Heart right ventricle (tissue), 16 donors: ENCODE measurements around the gene LDLRAD4. TPM values are rescaled to one million over a fixed set of nuclear protein-coding genes. Genes with fewer than 3 reads are reported as not detected.

Experiments
- ATAC-seq, 8 donors: fragments of 200-7000 bp; cut with Tn5 transposase; one replicate each; pipeline ENCODE4 v1.9.1; 2020; ENCODE audit warnings: mild to moderate bottlenecking in 8 of 8, moderate library complexity in 8 of 8, moderate number of reproducible peaks in 1 of 8
- DNase-seq, 2 donors: peaks; one replicate each; pipeline ENCODE4 v3.0.0-alpha.2; 2020
- H3K27ac ChIP-seq, 10 donors: fragments of 200-600 bp; sonication (generic) in 2 of 10; one replicate each; pipeline versions ENCODE4 v1.5.0 to v1.8.0; 2020 to 2022; ENCODE audit warnings: mild to moderate bottlenecking in 3 of 10
- H3K27me3 ChIP-seq, 7 donors: fragments of 200-600 bp; one replicate each; pipeline ENCODE4 v1.8.0; 2021 to 2022; ENCODE audit warnings: mild to moderate bottlenecking in 2 of 7
- H3K36me3 ChIP-seq, 9 donors: fragments of 200-600 bp; sonication (generic) in 1 of 9; one replicate each; pipeline versions ENCODE4 v1.5.0 to v1.8.0; 2020 to 2022; ENCODE audit warnings: mild to moderate bottlenecking in 2 of 9
- H3K4me1 ChIP-seq, 9 donors: fragments of 200-600 bp; sonication (generic) in 1 of 9; one replicate each; pipeline versions ENCODE4 v1.5.0 to v1.8.0; 2020 to 2022; ENCODE audit warnings: mild to moderate bottlenecking in 4 of 9
- H3K4me3 ChIP-seq, 10 donors: fragments of 200-600 bp; sonication (generic) in 2 of 10; one replicate each; pipeline versions ENCODE4 v1.5.0 to v1.8.0; 2020 to 2022; ENCODE audit warnings: mild to moderate bottlenecking in 7 of 10, moderate library complexity in 2 of 10
- H3K9me3 ChIP-seq, 11 donors: fragments of 200-600 bp in 10 of 11; sonication (generic) in 2 of 11; one replicate each; pipeline versions ENCODE4 v1.5.0 to v1.8.0; 2013 to 2022; ENCODE audit warnings: mild to moderate bottlenecking in 2 of 11, control low read depth in 1 of 11, moderate library complexity in 1 of 11
- WGBS, 2 donors: extraction: QIAGEN DNeasy Blood & Tissue Kit; methylation state at CpG; one replicate each; pipeline ENCODE4 v1.1.7; 2013; ENCODE audit warnings: inconsistent platforms in 1 of 2; 5-methylcytosine and 5-hydroxymethylcytosine counted together
- intact Hi-C, 10 donors: fragments of 100-400 bp; cut with DNase I; formaldehyde crosslinking; loops; one replicate each; pipeline versions ENCODE4 v1.11.1 to v1.14.2; 2022
- polyA plus RNA-seq, 2 donors: library from polyadenylated mRNA; stranded (reverse); fragments of 200-250 nt; gene quantifications; one replicate each; pipeline ENCODE4 v1.2.3, GENCODE V29; 2013
- total RNA-seq, 10 donors: library from RNA; stranded (reverse); fragmentation: NEBNext Ultra II Directional in 3 of 10; extraction: Animal tissue kit (Norgen Biotek cat#: 25700) in 3 of 10; gene quantifications; one replicate each; pipeline versions ENCODE4 v1.2.1 to v1.2.4, GENCODE V29; 2021 to 2023
- TF ChIP-seq, protein P1 (sequence below), 9 donors: fragments of 200-600 bp; sonication (generic) in 2 of 9; IDR thresholded peaks; one replicate each; pipeline versions ENCODE4 v1.5.0 to v1.8.0; 2021 to 2022; ENCODE audit warnings: antibody characterized with exemption in 9 of 9, mild to moderate bottlenecking in 5 of 9, moderate library complexity in 1 of 9
- donor health status: Arrhythmogenic right ventricular cardiomyopathy.
- donor health status: ischemic (EF 13 %, LVEDD 7.1; RV severe dilation, severe dysfunction).
- donor health status: healthy with polysubstance abuse.
- donor health status: DM: no; HTN: yes; CAD: no.
- donor health status: DM: no; HTN: no; CAD: no.
- donor health status: ischemic (EF 25% LVEDD 6.9; RV normal size, moderate dysfunction).
- donor health status: ischemic (EF 25% LVEDD 5.7; RV mildly dilated, moderate dysfunction).
- donor health status: healthy.
- donor health status: DM: yes; HTN: yes; CAD: no.
- donor health status: Ischemic cardiomyopathy.
- donor health status: ischemic (EF 35%, LVEDD 5.7; RV mildly dilated, moderate dysfunction).
- donor health status: nonischemic (EF 11% LVEDD 7.7; RV severe dilation, severe dysfunction).
- donor health status: DM: yes; HTN: yes; CAD: no.
- donor health status: PGD.
- donor health status: ischemic (EF 29% LVEDD 5.4; RV normal size, mild dysfunction).
- donor health status: nonischemic (EF 23%, LVEDD 6.1; RV moderate dilation, normal function).

The LDLRAD4 gene
- total and polyA plus RNA-seq, 12 donors: 5.4 to 74.6 (median 34.6) TPM

- Histone ChIP-seq H3K36me3 (peaks cover 0 to 22% (median 0%) of the 10 kb centered on the region in 9 donors), H3K4me3 (no peak overlapping the region), H3K9me3 (no peaks in the 10 kb centered on the region), H3K27me3 (no peaks in the 10 kb centered on the region), H3K27ac (no peak overlapping the region), H3K4me1 (peaks cover 0 to 4% (median 0%) of the 10 kb centered on the region in 9 donors)
- no peak for DNase-seq
- WGBS, 2 donors: 90 to 95% methylated on average over 16 of the region's 16 CpGs
- TF ChIP-seq, protein P1, sequence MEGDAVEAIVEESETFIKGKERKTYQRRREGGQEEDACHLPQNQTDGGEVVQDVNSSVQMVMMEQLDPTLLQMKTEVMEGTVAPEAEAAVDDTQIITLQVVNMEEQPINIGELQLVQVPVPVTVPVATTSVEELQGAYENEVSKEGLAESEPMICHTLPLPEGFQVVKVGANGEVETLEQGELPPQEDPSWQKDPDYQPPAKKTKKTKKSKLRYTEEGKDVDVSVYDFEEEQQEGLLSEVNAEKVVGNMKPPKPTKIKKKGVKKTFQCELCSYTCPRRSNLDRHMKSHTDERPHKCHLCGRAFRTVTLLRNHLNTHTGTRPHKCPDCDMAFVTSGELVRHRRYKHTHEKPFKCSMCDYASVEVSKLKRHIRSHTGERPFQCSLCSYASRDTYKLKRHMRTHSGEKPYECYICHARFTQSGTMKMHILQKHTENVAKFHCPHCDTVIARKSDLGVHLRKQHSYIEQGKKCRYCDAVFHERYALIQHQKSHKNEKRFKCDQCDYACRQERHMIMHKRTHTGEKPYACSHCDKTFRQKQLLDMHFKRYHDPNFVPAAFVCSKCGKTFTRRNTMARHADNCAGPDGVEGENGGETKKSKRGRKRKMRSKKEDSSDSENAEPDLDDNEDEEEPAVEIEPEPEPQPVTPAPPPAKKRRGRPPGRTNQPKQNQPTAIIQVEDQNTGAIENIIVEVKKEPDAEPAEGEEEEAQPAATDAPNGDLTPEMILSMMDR (IDR thresholded peaks at IDR 0.05): no peak
- ATAC-seq: no peak
- intact Hi-C loops: no loop called here
Observed at GRCh38 chr18:13483316-13484270, 265.0 kb downstream of the LDLRAD4 start.

DNA sequence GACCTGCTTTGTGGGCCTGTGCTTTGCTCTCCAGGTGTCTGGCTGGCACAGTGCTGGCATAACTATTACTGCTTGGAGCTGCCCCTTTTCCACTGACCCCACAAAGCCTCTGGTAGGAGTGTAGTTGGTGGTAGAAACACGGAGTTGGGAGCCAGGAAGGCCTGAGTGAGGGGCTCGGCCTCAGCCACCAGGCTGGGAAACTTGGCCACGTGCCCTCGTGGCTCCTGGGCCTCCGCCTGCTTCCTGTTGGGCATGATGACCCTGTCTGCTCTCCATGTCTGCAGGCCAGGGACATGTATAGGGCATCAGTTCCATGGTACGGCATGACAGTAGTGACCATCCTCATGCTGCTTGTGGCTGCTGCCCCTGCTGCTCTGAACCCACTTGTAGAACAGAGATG, 266.6 kb downstream of the LDLRAD4 start:
- intact Hi-C loops: no loop called here
- no peaks in the 10 kb centered on the region for H3K27me3 ChIP-seq
- no peak overlapping the region for H3K27ac ChIP-seq
- no peaks in the 10 kb centered on the region for H3K9me3 ChIP-seq
- TF ChIP-seq, protein P1 (IDR thresholded peaks at IDR 0.05): no peak
- H3K4me1 ChIP-seq: peaks cover 0 to 4% (median 0%) of the 10 kb centered on the region in 9 donors
- H3K36me3 ChIP-seq: peaks cover 0 to 22% (median 0%) of the 10 kb centered on the region in 9 donors
- 65 to 69% methylated on average over 6 of the region's 6 CpGs for WGBS, 2 donors
- ATAC-seq (no peak), DNase-seq (no peak)
- H3K4me3 ChIP-seq: no peak overlapping the region

- Histone ChIP-seq H3K36me3 (peaks cover 0 to 22% (median 0%) of the 10 kb centered on the region in 9 donors), H3K9me3 (no peaks in the 10 kb centered on the region), H3K4me3 (no peak overlapping the region), H3K27ac (no peak overlapping the region), H3K27me3 (no peaks in the 10 kb centered on the region), H3K4me1 (peaks cover 0 to 4% (median 0%) of the 10 kb centered on the region in 9 donors)
- 95 to 97% methylated on average over 7 of the region's 7 CpGs for WGBS, 2 donors
- DNase-seq (no peak), ATAC-seq (no peak)
- intact Hi-C loops: no loop called here
- TF ChIP-seq, protein P1 (IDR thresholded peaks at IDR 0.05): no peak
Observed at GRCh38 chr18:13485604-13486003, 267.0 kb downstream of the LDLRAD4 start.

DNA sequence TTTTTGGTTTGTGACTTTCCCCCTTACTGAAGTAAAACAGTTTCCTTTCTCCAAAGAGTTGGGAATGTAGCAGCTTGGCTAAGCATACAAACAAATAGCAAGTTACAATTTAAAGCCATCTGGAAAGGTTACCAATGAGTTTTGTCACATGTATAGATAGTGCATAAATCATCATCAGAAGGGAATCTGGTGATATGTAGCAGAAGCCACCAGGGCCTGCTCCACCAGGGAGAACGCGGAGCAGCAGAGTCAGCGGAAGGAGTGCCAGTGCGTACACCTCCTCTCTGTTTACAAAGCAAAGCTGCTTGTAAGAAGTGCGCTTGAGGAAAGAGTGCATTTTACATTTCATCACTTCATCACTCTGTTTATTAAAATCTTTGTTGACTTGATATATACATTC, 267.7 kb downstream of the LDLRAD4 start:
- intact Hi-C loops: no loop called here
- peaks cover 0 to 22% (median 0%) of the 10 kb centered on the region in 9 donors for H3K36me3 ChIP-seq
- peaks cover 0 to 4% (median 0%) of the 10 kb centered on the region in 9 donors for H3K4me1 ChIP-seq
- TF ChIP-seq, protein P1 (IDR thresholded peaks at IDR 0.05): no peak
- no peaks in the 10 kb centered on the region for H3K9me3 ChIP-seq
- no peaks in the 10 kb centered on the region for H3K27me3 ChIP-seq
- DNase-seq: no peak
- no peak overlapping the region for H3K27ac ChIP-seq
- no peak for ATAC-seq
- H3K4me3 ChIP-seq: no peak overlapping the region
- 92 to 94% methylated on average over 5 of the region's 5 CpGs for WGBS, 2 donors
